K562 (cell line): ENCODE results near the gene SCG3. TPM values are rescaled to one million over a fixed set of nuclear protein-coding genes. Genes with fewer than 3 reads are reported as not detected.

Experiments used
- ARID1B ChIP-seq: fragments of 450-650 bp; IDR thresholded peaks from 2 replicates; pipeline ENCODE4 v1.6.1; 2016; ENCODE audit warnings: antibody characterized with exemption, mild to moderate bottlenecking, inconsistent platforms
- ATF1 ChIP-seq, 2 experiments: fragments of 450-650 bp in 1 of 2; IDR thresholded peaks; 2 replicates each; pipeline ENCODE4 v1.6.1; 2016; ENCODE audit warnings: missing compliant biosample characterization in 1 of 2, missing genetic modification characterization in 1 of 2
- DACH1 ChIP-seq: fragments of 450-650 bp; IDR thresholded peaks from 2 replicates; pipeline ENCODE4 v1.6.1; 2018; ENCODE audit not compliant: partially characterized antibody
- FOXK2 ChIP-seq, 2 experiments: fragments of 450-650 bp; IDR thresholded peaks in 1 of 2; conservative IDR thresholded peaks in 1 of 2; 2 replicates each; pipeline ENCODE4 v1.6.1; 2016; ENCODE audit warnings: low read depth in 2 of 2, mild to moderate bottlenecking in 1 of 2
- FOXM1 ChIP-seq, 2 experiments: fragments of 450-650 bp in 1 of 2; sonication (generic) in 1 of 2; formaldehyde crosslinking in 1 of 2; IDR thresholded peaks; 2 replicates each; pipeline versions ENCODE4 v1.6.1 to v1.9.0; 2017 to 2022; ENCODE audit warnings: low read depth in 2 of 2, mild to moderate bottlenecking in 2 of 2, missing genetic modification reagents in 1 of 2, moderate library complexity in 1 of 2
- NBN ChIP-seq: fragments of 450-650 bp; IDR thresholded peaks from 2 replicates; pipeline ENCODE4 v1.6.1; 2016; ENCODE audit warnings: low read depth, mild to moderate bottlenecking
- NFRKB ChIP-seq: fragments of 450-650 bp; IDR thresholded peaks from 2 replicates; pipeline ENCODE4 v1.6.1; 2016; ENCODE audit warnings: low read depth
- NR4A1 ChIP-seq, 2 experiments: fragments of 250-450 bp in 1 of 2; fragments of 450-650 bp in 1 of 2; sonication (Bioruptor Pico) in 1 of 2; IDR thresholded peaks; 2 replicates each; pipeline versions ENCODE4 v1.4.0 to v1.6.1; 2016 to 2020; ENCODE audit warnings: mild to moderate bottlenecking in 2 of 2, missing compliant biosample characterization in 1 of 2, missing genetic modification characterization in 1 of 2, moderate library complexity in 1 of 2
- RBM34 ChIP-seq: fragments of 200-400 bp; formaldehyde crosslinking; IDR thresholded peaks from 2 replicates; pipeline ENCODE4 v1.6.1; 2018; ENCODE audit warnings: low read length, borderline replicate concordance; ENCODE audit not compliant: insufficient read depth
- TFAM ChIP-seq: fragments of 250-450 bp; sonication (Bioruptor Pico); conservative IDR thresholded peaks from 2 replicates; pipeline ENCODE4 v1.5.0; 2021; ENCODE audit warnings: mild to moderate bottlenecking, moderate library complexity
- TOE1 ChIP-seq, 2 experiments: fragments of 450-650 bp in 1 of 2; sonication (generic) in 1 of 2; formaldehyde crosslinking in 1 of 2; IDR thresholded peaks; 2 replicates each; pipeline versions ENCODE4 v1.7.1 to v1.8.0; 2016 to 2022; ENCODE audit warnings: borderline replicate concordance in 2 of 2, mild to moderate bottlenecking in 2 of 2, antibody characterized with exemption in 1 of 2, inconsistent platforms in 1 of 2, low read depth in 1 of 2, missing genetic modification reagents in 1 of 2, moderate library complexity in 1 of 2
- ZNF347 ChIP-seq: fragments of 450-650 bp; formaldehyde crosslinking; IDR thresholded peaks from 2 replicates; pipeline ENCODE4 v1.4.0; 2020; ENCODE audit warnings: low read depth, mild to moderate bottlenecking, moderate library complexity
- ZNF551 ChIP-seq: fragments of 250-450 bp; sonication (Bioruptor Pico); IDR thresholded peaks from 2 replicates; pipeline ENCODE4 v1.5.0; 2021; ENCODE audit warnings: mild to moderate bottlenecking, moderate library complexity
- ZNF766 ChIP-seq: fragments of 200-800 bp; sonication (Bioruptor generic); conservative IDR thresholded peaks from 2 replicates; pipeline ENCODE4 v1.6.1; 2016; ENCODE audit warnings: missing genetic modification characterization, missing compliant biosample characterization
- polyA plus RNA-seq, 8 experiments: library from polyadenylated mRNA; depleted of rRNA in 4 of 8; stranded (reverse) in 5 of 8; unstranded in 3 of 8; fragments of >200 nt; fragmentation: Nextera tagmentation in 2 of 8; fragmentation: Illumina TruSeq in 1 of 8; extraction: Ambion mirVana in 2 of 8; extraction: Trizol in 1 of 8; gene quantifications; 2 replicates each; pipeline versions ENCODE4 v1.2.1 to v1.2.3, GENCODE V29; 2011 to 2014; ENCODE audit warnings: inconsistent platforms in 1 of 8, missing spikeins in 1 of 8
- total RNA-seq, 7 experiments: library from RNA; depleted of rRNA in 6 of 7; stranded (reverse); fragments of >200 nt in 6 of 7; fragmentation: Illumina TruSeq in 2 of 7; extraction: Trizol in 2 of 7; gene quantifications; 2 replicates each; pipeline versions ENCODE4 v1.2.1 to v1.2.3, GENCODE V29; 2011 to 2021; ENCODE audit warnings: low replicate concordance in 1 of 7
- TF ChIP-seq, protein P1 (sequence below): sonication (generic); IDR thresholded peaks from 2 replicates; pipeline ENCODE4 v1.6.1; 2016
- TF ChIP-seq, protein P2 (sequence below): fragments of 250-450 bp; sonication (Bioruptor Pico); IDR thresholded peaks from 2 replicates; pipeline ENCODE4 v1.4.0; 2020
- TF ChIP-seq, protein P3 (sequence below): fragments of 450-650 bp; IDR thresholded peaks from 2 replicates; pipeline ENCODE4 v1.7.1; 2018; ENCODE audit warnings: mild to moderate bottlenecking, low read depth; ENCODE audit not compliant: partially characterized antibody
- TF ChIP-seq, protein P4 (sequence below), 2 experiments: IDR thresholded peaks in 1 of 2; conservative IDR thresholded peaks in 1 of 2; 2 replicates each; pipeline ENCODE4 v1.6.1; 2016; ENCODE audit warnings: low read depth in 2 of 2, mild to moderate bottlenecking in 1 of 2, missing compliant biosample characterization in 1 of 2, missing genetic modification characterization in 1 of 2, moderate library complexity in 1 of 2

The SCG3 gene
- total and polyA plus RNA-seq, 9 of the 15 experiments (the other 6 are each of a cell fraction or from before 2014, with no cell fraction given), result 13.0 to 43.8 (median 21.0) TPM

DNA sequence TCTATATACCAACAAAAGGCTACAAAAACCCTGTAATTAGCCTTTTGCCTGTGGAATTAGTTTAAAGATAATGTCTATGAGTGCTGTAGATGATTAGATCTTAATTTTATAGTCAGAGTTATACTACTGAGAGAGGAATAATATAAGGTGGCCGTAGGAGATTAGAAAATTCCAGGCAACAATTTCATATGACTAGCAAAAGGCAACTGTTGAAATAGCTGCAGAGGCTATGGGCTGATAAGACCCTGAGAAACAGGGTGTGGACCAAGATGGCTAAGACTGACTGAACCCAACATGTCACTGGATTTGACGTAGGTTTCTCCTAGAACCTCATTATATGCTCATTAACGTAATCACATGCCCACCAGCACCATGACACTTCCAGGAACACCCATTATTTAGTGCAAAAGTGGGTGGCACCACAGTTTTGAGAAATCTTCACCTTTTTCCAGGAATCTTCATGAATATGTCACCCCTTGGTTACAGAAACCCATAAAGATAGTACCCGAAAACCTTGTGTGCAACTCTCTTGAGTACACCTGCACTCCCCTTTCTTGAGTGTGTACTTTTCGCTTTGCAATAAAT lies 29.1 kb upstream of the SCG3 start (continued):
- TF ChIP-seq NBN (peak; percentile 50; the same call in 1 of the 2 replicates), FOXM1 (IDR thresholded peaks at IDR 0.05; ENCODE audit: low read depth) (peak; percentile 78), FOXM1 (CRISPR knock-in tag; IDR thresholded peaks at IDR 0.05; ENCODE audit: low read depth) (no peak), NR4A1 (CRISPR knock-in tag; IDR thresholded peaks at IDR 0.05) (no peak), NR4A1 (tag; IDR thresholded peaks at IDR 0.05) (peak; percentile 37; the same call in 1 of the 2 replicates), ZNF347 (no peak), TFAM (no peak), RBM34 (no peak), ZNF551 (CRISPR knock-in tag) (no peak), FOXK2 (conservative IDR thresholded peaks at IDR 0.05 in 1 of 2, IDR thresholded peaks at IDR 0.05 in 1 of 2; ENCODE audit: low read depth in 2 of 2) (peak; percentile 41 to 57; a peak in 3 of 4 replicates), TOE1 (IDR thresholded peaks at IDR 0.05; ENCODE audit: borderline replicate concordance) (peak; percentile 63; the same call in 1 of the 2 replicates), TOE1 (CRISPR knock-in tag; IDR thresholded peaks at IDR 0.05; ENCODE audit: borderline replicate concordance, low read depth) (no peak), ARID1B (peak; percentile 97), ZNF766 (peak; percentile 86), NFRKB (no peak), ATF1 (CRISPR knock-in tag; IDR thresholded peaks at IDR 0.05) (no peak), ATF1 (tag; IDR thresholded peaks at IDR 0.05) (peak; percentile 92), DACH1 (peak; percentile 71)
- TF ChIP-seq, protein P1, sequence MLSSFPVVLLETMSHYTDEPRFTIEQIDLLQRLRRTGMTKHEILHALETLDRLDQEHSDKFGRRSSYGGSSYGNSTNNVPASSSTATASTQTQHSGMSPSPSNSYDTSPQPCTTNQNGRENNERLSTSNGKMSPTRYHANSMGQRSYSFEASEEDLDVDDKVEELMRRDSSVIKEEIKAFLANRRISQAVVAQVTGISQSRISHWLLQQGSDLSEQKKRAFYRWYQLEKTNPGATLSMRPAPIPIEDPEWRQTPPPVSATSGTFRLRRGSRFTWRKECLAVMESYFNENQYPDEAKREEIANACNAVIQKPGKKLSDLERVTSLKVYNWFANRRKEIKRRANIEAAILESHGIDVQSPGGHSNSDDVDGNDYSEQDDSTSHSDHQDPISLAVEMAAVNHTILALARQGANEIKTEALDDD, result peak; percentile 65; the same call in 1 of the 2 replicates
- TF ChIP-seq, protein P2, sequence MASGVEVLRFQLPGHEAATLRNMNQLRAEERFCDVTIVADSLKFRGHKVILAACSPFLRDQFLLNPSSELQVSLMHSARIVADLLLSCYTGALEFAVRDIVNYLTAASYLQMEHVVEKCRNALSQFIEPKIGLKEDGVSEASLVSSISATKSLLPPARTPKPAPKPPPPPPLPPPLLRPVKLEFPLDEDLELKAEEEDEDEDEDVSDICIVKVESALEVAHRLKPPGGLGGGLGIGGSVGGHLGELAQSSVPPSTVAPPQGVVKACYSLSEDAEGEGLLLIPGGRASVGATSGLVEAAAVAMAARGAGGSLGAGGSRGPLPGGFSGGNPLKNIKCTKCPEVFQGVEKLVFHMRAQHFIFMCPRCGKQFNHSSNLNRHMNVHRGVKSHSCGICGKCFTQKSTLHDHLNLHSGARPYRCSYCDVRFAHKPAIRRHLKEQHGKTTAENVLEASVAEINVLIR (CRISPR knock-in tag), result peak; percentile 64
- TF ChIP-seq, protein P3, sequence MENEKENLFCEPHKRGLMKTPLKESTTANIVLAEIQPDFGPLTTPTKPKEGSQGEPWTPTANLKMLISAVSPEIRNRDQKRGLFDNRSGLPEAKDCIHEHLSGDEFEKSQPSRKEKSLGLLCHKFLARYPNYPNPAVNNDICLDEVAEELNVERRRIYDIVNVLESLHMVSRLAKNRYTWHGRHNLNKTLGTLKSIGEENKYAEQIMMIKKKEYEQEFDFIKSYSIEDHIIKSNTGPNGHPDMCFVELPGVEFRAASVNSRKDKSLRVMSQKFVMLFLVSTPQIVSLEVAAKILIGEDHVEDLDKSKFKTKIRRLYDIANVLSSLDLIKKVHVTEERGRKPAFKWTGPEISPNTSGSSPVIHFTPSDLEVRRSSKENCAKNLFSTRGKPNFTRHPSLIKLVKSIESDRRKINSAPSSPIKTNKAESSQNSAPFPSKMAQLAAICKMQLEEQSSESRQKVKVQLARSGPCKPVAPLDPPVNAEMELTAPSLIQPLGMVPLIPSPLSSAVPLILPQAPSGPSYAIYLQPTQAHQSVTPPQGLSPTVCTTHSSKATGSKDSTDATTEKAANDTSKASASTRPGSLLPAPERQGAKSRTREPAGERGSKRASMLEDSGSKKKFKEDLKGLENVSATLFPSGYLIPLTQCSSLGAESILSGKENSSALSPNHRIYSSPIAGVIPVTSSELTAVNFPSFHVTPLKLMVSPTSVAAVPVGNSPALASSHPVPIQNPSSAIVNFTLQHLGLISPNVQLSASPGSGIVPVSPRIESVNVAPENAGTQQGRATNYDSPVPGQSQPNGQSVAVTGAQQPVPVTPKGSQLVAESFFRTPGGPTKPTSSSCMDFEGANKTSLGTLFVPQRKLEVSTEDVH, result peak; percentile 47
- TF ChIP-seq, protein P4, sequence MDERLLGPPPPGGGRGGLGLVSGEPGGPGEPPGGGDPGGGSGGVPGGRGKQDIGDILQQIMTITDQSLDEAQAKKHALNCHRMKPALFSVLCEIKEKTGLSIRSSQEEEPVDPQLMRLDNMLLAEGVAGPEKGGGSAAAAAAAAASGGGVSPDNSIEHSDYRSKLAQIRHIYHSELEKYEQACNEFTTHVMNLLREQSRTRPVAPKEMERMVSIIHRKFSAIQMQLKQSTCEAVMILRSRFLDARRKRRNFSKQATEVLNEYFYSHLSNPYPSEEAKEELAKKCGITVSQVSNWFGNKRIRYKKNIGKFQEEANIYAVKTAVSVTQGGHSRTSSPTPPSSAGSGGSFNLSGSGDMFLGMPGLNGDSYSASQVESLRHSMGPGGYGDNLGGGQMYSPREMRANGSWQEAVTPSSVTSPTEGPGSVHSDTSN (CRISPR knock-in tag; IDR thresholded peaks at IDR 0.05; ENCODE audit: low read depth), result no peak
- TF ChIP-seq, protein P4 (tag; conservative IDR thresholded peaks at IDR 0.05; ENCODE audit: low read depth), result peak; percentile 79
